Colonic mucosa (tissue), 4 donors: Measurements from ENCODE around the gene INPP5A. TPM values are rescaled to one million over a fixed set of nuclear protein-coding genes. Genes with fewer than 3 reads are reported as not detected.
"Not testable (repeated sequence)": the region's sequence is repeated elsewhere in the genome, so short reads cannot be mapped to it uniquely, and the experiment has no call there.

Experiments
- DNase-seq: peaks from one replicate; pipeline ENCODE4 v3.0.0-alpha.2; 2020
- H3K27ac ChIP-seq: fragments of 200-600 bp; one replicate; pipeline ENCODE4 v1.8.0; 2021
- H3K27me3 ChIP-seq: fragments of 200-600 bp; one replicate; pipeline ENCODE4 v1.8.0; 2021
- H3K36me3 ChIP-seq: fragments of 200-600 bp; one replicate; pipeline ENCODE4 v1.8.0; 2021
- H3K4me1 ChIP-seq: fragments of 200-600 bp; one replicate; pipeline ENCODE4 v1.8.0; 2021; ENCODE audit warnings: mild to moderate bottlenecking
- H3K4me3 ChIP-seq: fragments of 200-600 bp; one replicate; pipeline ENCODE4 v1.8.0; 2021
- H3K9ac ChIP-seq, 2 donors: one replicate each; pipeline ENCODE4 v1.7.0; 2013; ENCODE audit warnings: control low read depth in 2 of 2, low read depth in 2 of 2, low read length in 2 of 2
- H3K9me3 ChIP-seq: fragments of 200-600 bp; one replicate; pipeline ENCODE4 v1.8.0; 2021
- intact Hi-C: fragments of 100-400 bp; cut with DNase I; formaldehyde crosslinking; loops from one replicate; pipeline ENCODE4 v1.14.1; 2022
- total RNA-seq, 2 donors: library from RNA; stranded (reverse); fragmentation: NEBNext Ultra II Directional in 1 of 2; extraction: Animal tissue kit (Norgen Biotek cat#: 25700) in 1 of 2; gene quantifications; one replicate each; pipeline ENCODE4 v1.2.1, GENCODE V29; 2021
- TF ChIP-seq, protein P1 (sequence below): fragments of 200-600 bp; IDR thresholded peaks from one replicate; pipeline ENCODE4 v1.8.0; 2022; ENCODE audit warnings: antibody characterized with exemption, mild to moderate bottlenecking
- donor health status: healthy.
- donor health status: DM: no; HTN: no; CAD: no.
- donor health status: DM: no; HTN: no; CAD: no.

The INPP5A gene
- total RNA-seq, 2 donors from 2014 or later, result 29.9 to 41.5 TPM

DNA sequence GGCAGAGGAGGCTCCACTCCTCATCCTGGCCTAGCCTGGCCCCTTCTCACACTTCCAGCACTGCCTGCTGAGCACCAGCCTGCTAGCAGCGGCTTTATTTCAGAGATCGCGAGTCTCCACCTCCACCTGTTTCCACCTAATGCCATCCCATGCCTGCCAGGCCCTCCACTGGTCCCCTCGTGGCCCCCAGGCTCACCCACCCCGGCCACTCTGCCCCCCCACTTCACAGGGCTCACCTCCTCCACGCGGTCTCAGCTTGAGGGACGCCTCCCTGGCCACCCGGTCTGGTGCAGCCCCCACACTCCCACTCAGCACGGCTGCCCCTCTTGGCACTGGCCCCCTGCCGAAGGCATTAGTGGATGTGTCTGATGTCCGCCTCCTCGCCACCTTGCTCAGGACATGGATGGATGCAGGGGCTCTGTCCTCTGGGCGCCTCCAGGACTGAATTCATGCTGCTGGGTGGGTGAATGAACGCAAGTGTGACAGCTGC, 252.1 kb downstream of the INPP5A start:
- H3K9me3 ChIP-seq, result no peaks in the 10 kb centered on the region
- intact Hi-C loops, result no loop called here
- H3K36me3 ChIP-seq, result no peaks in the 10 kb centered on the region
- no peak overlapping the region for H3K9ac ChIP-seq
- peaks cover 52% of the 10 kb centered on the region for H3K27me3 ChIP-seq
- TF ChIP-seq, protein P1, sequence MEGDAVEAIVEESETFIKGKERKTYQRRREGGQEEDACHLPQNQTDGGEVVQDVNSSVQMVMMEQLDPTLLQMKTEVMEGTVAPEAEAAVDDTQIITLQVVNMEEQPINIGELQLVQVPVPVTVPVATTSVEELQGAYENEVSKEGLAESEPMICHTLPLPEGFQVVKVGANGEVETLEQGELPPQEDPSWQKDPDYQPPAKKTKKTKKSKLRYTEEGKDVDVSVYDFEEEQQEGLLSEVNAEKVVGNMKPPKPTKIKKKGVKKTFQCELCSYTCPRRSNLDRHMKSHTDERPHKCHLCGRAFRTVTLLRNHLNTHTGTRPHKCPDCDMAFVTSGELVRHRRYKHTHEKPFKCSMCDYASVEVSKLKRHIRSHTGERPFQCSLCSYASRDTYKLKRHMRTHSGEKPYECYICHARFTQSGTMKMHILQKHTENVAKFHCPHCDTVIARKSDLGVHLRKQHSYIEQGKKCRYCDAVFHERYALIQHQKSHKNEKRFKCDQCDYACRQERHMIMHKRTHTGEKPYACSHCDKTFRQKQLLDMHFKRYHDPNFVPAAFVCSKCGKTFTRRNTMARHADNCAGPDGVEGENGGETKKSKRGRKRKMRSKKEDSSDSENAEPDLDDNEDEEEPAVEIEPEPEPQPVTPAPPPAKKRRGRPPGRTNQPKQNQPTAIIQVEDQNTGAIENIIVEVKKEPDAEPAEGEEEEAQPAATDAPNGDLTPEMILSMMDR, result no peak
- DNase-seq, result no peak
- H3K27ac ChIP-seq, result no peak overlapping the region
- H3K4me1 ChIP-seq, result peaks cover 12% of the 10 kb centered on the region
- no peak overlapping the region for H3K4me3 ChIP-seq

DNA sequence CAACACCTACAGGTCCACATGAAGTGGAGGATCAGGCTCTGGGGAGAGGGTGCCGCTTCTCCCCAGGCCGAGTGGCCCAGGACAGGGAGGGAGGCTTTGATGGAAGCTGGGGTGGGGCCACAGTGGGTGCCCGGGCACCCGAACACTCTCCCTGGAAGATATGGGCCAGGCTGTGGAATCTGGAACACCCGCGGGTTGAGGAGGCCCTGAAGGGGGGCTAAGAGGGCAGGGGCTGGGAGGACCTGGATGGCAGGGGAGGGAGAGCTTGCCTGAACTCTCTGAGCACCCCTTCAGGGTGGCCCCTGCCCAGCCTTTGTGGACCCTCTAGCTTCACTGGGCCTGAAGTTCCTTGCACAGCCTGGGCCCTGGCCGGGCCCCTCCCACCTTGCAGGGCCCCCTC, 252.9 kb downstream of the INPP5A start:
- TF ChIP-seq, protein P1, result no peak
- no peaks in the 10 kb centered on the region for H3K9me3 ChIP-seq
- intact Hi-C loops, result no loop called here

DNA sequence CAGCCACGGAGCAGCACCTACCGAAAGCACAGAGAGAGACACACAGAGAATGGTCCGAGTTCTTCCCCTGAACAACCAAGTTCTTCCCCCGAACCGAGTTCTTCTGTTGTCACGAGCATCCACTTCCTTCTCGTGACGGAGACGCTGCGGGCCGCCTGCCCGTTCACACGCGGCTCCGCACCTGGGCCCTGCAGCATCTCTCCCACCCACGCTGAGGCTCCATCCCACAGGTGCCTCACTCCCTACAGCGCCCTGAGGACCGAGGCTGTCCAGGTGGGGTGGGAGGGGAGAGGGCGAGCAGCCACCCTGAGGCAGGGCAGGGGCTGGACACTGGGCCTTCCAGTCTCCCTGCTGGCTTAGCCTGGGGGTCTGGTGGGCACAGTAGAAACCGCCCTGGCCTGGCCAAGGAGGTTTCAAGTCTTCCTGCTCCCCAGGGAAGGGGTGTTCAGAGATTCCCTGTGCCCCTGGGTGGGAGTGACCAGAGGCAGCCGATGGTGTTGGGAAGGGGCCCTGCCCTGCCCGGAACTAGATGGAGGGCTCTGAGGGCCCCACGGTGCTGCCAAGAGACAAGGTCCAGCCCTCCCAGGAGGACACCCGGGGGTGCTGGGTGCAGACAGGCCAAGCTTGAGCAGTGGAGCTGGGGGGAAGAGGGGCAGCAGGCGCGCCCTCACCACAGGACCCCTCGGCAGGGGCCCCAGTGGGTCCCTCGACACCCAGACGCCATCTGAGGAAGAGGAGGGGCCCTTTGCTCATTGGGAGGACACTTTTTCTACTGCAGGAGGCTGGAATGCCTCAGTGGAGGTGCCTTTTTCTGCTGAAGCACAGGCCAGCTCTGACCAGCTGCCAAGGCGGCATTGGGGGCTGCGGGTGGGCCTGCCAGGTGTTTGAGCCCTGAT, 253.6 kb downstream of the INPP5A start:
- no peak for DNase-seq
- intact Hi-C loops, result no loop called here
- H3K4me1 ChIP-seq, result peaks cover 12% of the 10 kb centered on the region
- no peaks in the 10 kb centered on the region for H3K9me3 ChIP-seq
- H3K4me3 ChIP-seq, result no peak overlapping the region
- H3K27ac ChIP-seq, result no peak overlapping the region
- H3K27me3 ChIP-seq, result peaks cover 42% of the 10 kb centered on the region
- TF ChIP-seq, protein P1, result no peak
- H3K36me3 ChIP-seq, result no peaks in the 10 kb centered on the region
- H3K9ac ChIP-seq, result no peak overlapping the region

More for the DNA sequence above, 252.9 kb downstream of the INPP5A start:
- H3K27ac ChIP-seq, result no peak overlapping the region
- no peak overlapping the region for H3K9ac ChIP-seq
- H3K36me3 ChIP-seq, result no peaks in the 10 kb centered on the region
- peaks cover 45% of the 10 kb centered on the region for H3K27me3 ChIP-seq
- H3K4me1 ChIP-seq, result peaks cover 12% of the 10 kb centered on the region
- no peak overlapping the region for H3K4me3 ChIP-seq
- DNase-seq, result no peak

DNA sequence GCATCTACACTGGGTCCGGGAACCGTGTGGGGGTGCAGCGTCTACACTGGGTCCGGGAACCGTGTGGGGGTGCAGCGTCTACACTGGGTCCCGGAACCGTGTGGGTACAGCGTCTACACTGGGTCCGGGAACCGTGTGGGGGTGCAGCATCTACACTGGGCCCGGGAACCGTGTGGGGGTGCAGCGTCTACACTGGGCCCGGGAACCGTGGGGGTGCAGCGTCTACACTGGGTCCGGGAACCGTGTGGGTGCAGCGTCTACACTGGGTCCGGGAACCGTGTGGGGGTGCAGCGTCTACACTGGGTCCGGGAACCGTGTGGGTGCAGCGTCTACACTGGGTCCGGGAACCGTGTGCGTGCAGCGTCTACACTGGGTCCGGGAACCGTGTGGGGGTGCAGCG, 254.5 kb downstream of the INPP5A start:
- H3K9ac ChIP-seq, intact Hi-C loops, H3K4me1 ChIP-seq, DNase-seq, H3K4me3 ChIP-seq, H3K36me3 ChIP-seq, H3K9me3 ChIP-seq, H3K27ac ChIP-seq: not testable (repeated sequence)
- H3K27me3 ChIP-seq, result peaks cover 32% of the 10 kb centered on the region

DNA sequence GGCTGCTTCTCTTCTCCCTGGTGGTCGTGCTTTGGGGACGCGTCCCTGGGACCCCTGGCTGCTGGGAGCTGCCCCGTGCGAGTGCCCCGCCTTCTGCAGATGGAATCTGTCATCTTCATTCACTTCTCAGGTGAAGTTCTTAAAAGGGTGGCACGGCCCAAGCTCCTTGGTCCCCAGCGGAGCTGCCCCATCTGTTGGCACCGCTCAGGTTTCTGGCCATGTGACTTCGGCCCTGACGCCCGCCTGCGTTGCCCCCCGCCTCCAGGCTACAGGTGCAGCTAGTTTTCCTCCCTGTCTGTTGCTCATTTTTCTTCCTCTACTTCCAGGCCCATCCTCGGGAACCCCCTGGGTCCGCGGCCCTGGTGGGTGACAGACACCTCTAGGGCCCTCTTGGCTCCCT, 255.2 kb downstream of the INPP5A start:
- no peak for DNase-seq
- Histone ChIP-seq H3K4me3 (no peak overlapping the region), H3K9me3 (no peaks in the 10 kb centered on the region), H3K4me1 (peaks cover 6% of the 10 kb centered on the region), H3K36me3 (no peaks in the 10 kb centered on the region), H3K27me3 (peaks cover 26% of the 10 kb centered on the region), H3K27ac (no peak overlapping the region), H3K9ac (no peak overlapping the region)
- TF ChIP-seq, protein P1, result no peak
- intact Hi-C loops, result no loop called here

DNA sequence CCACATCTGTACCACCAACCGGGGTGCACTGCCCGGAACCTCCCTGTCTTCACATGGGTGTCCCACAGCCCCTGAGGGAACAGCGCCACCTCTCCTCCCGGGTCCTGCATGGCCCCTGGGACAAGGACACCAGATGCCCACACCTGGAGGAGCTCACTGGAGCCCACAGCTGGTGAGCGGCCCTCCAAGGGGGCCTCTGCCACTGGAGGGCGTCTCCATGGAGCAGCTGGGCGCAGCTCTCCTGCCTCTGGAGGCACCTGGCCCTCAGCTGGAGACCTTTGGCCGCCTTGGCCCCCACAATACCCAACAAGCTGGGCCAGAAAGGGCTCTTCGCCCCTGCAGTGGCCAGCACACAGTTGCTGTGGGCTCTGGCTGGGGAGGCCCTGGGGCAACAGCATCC, 255.6 kb downstream of the INPP5A start:
- Histone ChIP-seq H3K36me3 (no peaks in the 10 kb centered on the region), H3K4me3 (no peak overlapping the region), H3K4me1 (peaks cover 2% of the 10 kb centered on the region), H3K9ac (no peak overlapping the region), H3K27me3 (peaks cover 21% of the 10 kb centered on the region), H3K27ac (no peak overlapping the region), H3K9me3 (no peaks in the 10 kb centered on the region)
- no peak for DNase-seq
- TF ChIP-seq, protein P1, result no peak
- intact Hi-C loops, result no loop called here
